22Rv1 (cell line): ENCODE data around the gene HOXD12.

Source experiments
- H3K27ac ChIP-seq: fragments of 450-650 bp; 2 replicates; pipeline ENCODE4 v1.5.1; 2017
- ZFX ChIP-seq: fragments of 450-650 bp; IDR thresholded peaks from 2 replicates; pipeline ENCODE4 v1.6.1; 2017; ENCODE audit warnings: antibody characterized with exemption, borderline replicate concordance
- TF ChIP-seq, protein P1 (sequence below): fragments of 450-650 bp; IDR thresholded peaks from 2 replicates; pipeline ENCODE4 v1.5.1; 2017; ENCODE audit warnings: mild to moderate bottlenecking

The HOXD12 gene, protein sequence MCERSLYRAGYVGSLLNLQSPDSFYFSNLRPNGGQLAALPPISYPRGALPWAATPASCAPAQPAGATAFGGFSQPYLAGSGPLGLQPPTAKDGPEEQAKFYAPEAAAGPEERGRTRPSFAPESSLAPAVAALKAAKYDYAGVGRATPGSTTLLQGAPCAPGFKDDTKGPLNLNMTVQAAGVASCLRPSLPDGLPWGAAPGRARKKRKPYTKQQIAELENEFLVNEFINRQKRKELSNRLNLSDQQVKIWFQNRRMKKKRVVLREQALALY

DNA sequence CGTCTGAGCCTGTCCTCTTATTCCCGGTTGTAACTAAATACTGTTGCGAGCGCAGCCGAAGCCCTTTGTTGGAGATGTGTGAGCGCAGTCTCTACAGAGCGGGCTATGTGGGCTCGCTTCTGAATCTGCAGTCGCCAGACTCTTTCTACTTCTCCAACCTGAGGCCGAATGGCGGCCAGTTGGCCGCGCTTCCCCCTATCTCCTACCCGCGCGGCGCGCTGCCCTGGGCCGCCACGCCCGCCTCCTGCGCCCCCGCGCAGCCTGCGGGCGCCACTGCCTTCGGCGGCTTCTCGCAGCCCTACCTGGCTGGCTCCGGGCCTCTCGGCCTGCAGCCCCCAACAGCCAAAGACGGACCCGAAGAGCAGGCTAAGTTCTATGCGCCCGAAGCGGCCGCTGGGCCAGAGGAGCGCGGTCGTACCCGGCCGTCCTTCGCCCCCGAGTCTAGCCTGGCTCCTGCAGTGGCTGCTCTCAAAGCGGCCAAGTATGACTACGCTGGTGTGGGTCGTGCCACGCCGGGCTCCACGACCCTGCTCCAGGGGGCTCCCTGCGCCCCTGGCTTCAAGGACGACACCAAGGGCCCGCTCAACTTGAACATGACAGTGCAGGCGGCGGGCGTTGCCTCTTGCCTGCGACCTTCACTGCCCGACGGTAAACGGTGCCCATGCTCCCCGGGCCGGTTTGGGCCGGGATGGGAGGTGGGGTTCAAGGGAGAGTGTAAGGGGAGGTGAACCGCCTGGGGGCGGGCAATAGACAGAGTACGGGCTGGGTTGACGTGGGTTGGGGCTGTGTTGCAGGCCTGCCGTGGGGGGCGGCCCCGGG lies at the start of gene HOXD12:
Gene HOXD12 (plus strand): TSS at position 68 of the 819 bp plus-strand sequence. CDS start 7 bp downstream, at position 75.
- H3K27ac ChIP-seq: no peak within 1 kb of the TSS

DNA sequence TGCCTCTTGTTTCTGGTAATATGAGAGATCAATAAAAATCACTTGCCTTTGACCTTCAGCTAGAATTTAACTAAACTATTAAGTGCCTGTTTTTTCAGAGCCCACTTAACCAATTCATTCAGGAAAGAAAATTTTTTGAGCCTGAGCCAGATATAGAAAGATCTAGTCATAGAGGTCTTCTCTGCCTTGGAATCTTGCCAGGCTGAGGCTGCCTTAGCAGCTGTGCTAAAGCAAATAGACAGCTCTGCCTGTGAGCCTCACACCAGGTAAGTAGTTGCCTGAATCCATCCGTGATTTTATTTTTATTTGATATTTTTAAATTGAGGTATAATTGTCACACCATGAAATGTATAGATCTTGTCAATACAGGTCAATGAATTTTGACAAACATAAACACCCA lies 43.2 kb upstream of the HOXD12 start:
- TF ChIP-seq, protein P1, sequence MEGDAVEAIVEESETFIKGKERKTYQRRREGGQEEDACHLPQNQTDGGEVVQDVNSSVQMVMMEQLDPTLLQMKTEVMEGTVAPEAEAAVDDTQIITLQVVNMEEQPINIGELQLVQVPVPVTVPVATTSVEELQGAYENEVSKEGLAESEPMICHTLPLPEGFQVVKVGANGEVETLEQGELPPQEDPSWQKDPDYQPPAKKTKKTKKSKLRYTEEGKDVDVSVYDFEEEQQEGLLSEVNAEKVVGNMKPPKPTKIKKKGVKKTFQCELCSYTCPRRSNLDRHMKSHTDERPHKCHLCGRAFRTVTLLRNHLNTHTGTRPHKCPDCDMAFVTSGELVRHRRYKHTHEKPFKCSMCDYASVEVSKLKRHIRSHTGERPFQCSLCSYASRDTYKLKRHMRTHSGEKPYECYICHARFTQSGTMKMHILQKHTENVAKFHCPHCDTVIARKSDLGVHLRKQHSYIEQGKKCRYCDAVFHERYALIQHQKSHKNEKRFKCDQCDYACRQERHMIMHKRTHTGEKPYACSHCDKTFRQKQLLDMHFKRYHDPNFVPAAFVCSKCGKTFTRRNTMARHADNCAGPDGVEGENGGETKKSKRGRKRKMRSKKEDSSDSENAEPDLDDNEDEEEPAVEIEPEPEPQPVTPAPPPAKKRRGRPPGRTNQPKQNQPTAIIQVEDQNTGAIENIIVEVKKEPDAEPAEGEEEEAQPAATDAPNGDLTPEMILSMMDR: no peak
- TF ChIP-seq ZFX: no peak

More for the DNA sequence above, at the start of gene HOXD12:
- TF ChIP-seq, protein P1: no peak
- TF ChIP-seq ZFX: no peak

DNA sequence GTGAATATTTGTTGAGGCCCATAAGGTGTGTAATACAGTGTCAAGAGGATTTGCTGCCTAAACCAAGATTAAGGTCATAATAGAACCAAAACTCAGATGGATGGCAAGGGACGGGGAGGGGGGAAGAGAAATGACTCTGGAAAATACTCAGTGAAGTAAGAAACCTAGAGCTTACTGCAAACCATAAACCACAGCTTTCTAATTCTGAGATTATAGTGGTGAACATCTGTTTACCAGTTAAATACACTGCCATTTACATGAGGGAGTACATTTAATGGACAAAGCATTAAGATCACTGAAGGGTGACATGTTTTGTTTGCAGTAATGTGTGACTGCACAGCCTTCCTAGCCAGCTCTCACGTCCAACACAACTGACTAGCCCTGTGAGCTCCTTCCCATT lies 35.6 kb upstream of the HOXD12 start:
- H3K27ac ChIP-seq: no peak overlapping the region
- TF ChIP-seq, protein P1: no peak
- no peak for TF ChIP-seq ZFX

More for the DNA sequence above, 43.2 kb upstream of the HOXD12 start:
- no peak overlapping the region for H3K27ac ChIP-seq

DNA sequence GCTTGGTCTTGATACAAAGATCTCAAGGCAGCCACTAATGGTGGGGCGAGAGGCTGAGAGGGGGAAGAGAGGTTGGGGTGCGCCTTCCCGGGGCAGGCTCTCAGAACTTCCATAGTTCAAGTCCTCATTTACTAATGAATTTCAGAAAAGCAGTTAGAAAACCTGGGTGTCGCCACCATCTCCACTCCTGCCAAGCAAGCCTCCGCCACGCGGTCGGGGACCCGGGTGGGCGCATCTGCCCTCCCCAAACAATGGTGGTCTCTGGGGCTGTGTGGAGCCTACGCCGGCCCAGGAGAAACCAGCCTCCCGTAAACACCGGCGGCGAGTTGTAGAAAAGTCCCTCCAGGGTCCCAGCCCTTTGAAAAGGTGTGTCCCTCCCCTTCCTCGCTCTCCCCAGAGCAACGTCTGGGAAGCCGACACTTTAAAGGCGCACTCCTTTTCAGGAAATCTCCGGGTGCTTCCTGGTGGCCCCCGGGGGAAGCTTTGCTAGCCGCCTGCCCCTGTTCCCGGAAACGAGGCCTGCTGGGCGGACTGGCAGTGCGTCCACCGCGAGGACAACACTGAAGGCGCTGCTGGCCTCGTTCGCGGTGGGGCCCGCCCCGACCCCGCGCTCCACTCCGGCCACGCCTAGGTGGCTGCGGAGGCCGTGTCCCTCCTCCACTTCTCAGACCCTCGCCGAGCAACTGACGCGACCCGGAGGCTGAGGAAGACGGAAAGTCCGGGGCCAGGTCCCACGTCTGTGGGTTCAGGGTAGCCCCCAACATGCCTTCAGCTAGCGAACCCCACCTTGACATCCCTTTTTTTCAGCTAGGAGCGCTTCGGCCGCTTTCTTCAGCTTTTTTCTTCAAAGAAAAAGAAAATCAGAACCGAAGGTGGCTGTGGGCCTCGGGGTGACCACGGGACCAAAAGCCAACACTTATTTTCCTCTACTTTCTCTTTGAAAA lies 32.7 kb upstream of the HOXD12 start:
- no peak for TF ChIP-seq ZFX
- TF ChIP-seq, protein P1: no peak
- no peak overlapping the region for H3K27ac ChIP-seq

DNA sequence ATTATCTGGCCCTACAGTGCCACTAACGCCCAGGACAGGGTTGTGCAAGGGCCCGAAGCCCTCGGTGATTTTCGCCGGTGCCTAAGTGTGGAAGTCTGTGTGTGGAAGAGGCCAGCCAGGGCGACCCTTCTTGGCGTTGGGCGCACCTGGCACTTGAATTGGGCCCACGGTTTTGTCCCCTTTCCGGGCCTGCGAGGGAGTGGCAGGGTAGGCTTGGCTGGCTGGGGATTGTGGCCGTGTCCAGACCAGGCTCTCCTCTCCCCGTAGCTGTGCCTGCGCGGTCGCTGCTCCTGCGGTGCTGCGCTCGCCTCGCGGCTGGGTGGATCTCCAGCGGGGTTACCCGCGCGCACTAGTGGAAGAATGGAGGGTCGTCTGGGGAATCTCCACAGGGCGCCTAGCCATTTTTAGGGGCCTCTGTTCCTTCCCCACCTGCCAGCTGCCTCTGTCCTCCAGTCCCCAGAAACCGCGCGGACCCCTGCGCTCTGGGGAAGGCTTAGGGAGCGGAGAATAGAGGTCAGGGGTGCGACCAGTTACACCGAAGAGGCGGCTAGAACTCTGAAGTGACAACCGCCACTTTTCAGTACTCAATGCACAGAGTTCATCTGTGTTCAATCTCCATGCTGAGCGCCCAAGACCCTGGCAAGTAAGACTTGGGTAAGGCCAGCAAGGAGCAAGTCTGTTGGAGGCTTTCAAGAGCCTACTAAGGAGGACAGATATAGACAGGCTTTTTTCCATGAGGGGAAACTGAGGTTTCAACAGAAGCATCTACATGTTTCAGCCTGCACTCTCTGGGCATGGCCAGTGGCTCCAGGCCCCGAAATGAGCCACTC lies 31.8 kb upstream of the HOXD12 start:
- no peak overlapping the region for H3K27ac ChIP-seq
- no peak for TF ChIP-seq ZFX
- TF ChIP-seq, protein P1: no peak

DNA sequence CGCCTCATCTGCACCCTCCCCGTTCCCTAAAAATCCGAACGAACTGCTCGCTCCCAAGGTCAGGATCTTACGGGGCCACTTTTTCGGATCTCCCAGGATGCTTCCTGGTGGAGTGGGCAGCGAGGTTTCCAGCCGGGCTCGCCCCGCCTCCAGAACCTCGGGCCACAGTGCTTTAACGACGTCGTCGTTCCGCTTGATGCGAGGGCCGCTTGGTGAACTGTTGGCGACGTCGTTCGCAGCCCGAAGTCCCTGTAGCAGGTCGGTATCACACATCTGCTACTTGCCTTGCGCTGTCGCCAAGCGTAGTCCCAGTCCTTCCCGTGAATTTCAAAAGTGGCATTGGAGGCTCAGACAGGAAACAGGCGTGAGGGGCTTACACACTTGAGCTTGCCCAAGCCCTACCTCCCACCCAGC lies 31.2 kb upstream of the HOXD12 start:
- H3K27ac ChIP-seq: no peak overlapping the region
- TF ChIP-seq, protein P1: no peak
- no peak for TF ChIP-seq ZFX
